Spleen (tissue), 11 donors: ENCODE measurements around the gene EEIG1. TPM values are rescaled to one million over a fixed set of nuclear protein-coding genes. Genes with fewer than 3 reads are reported as not detected.

Source experiments
- DNase-seq: peaks from one replicate; pipeline ENCODE4 v3.0.0-alpha.2; 2020
- H3K27ac ChIP-seq, 8 donors: fragments of 200-600 bp; sonication (generic) in 7 of 8; 1 replicate in 4 of 8; 2 replicates in 4 of 8; pipeline versions ENCODE4 v1.5.0 to v1.8.0; 2016 to 2021; ENCODE audit warnings: inconsistent platforms in 4 of 8, mild to moderate bottlenecking in 4 of 8, moderate library complexity in 1 of 8
- H3K27me3 ChIP-seq, 7 donors: fragments of 200-600 bp; sonication (generic) in 6 of 7; replicated peaks in 1 of 7; 1 replicate in 4 of 7; 2 replicates in 3 of 7; pipeline versions ENCODE4 v1.5.0 to v1.8.0; 2016 to 2021; ENCODE audit warnings: inconsistent platforms in 3 of 7, mild to moderate bottlenecking in 1 of 7
- H3K36me3 ChIP-seq, 6 donors: fragments of 200-600 bp; sonication (generic) in 5 of 6; 1 replicate in 4 of 6; 2 replicates in 2 of 6; pipeline versions ENCODE4 v1.5.0 to v1.8.0; 2016 to 2021; ENCODE audit warnings: inconsistent platforms in 2 of 6
- H3K4me1 ChIP-seq, 6 donors: fragments of 200-600 bp; sonication (generic) in 5 of 6; 1 replicate in 3 of 6; 2 replicates in 3 of 6; pipeline versions ENCODE4 v1.5.0 to v1.8.0; 2016 to 2021; ENCODE audit warnings: inconsistent platforms in 3 of 6
- H3K4me3 ChIP-seq, 8 donors: fragments of 200-600 bp; sonication (generic) in 7 of 8; 1 replicate in 4 of 8; 2 replicates in 4 of 8; pipeline versions ENCODE4 v1.5.0 to v1.8.0; 2016 to 2021; ENCODE audit warnings: inconsistent platforms in 4 of 8, mild to moderate bottlenecking in 4 of 8, moderate library complexity in 2 of 8
- H3K9me3 ChIP-seq, 8 donors: fragments of 200-600 bp; sonication (generic) in 7 of 8; 1 replicate in 4 of 8; 2 replicates in 4 of 8; pipeline versions ENCODE4 v1.5.0 to v1.8.0; 2016 to 2021; ENCODE audit warnings: inconsistent platforms in 4 of 8
- POLR2A ChIP-seq, 3 donors: fragments of 450-650 bp; IDR thresholded peaks; one replicate each; pipeline ENCODE4 v1.5.1; 2017; ENCODE audit warnings: antibody characterized with exemption in 3 of 3, mild to moderate bottlenecking in 1 of 3
- POLR2AphosphoS5 ChIP-seq, 3 donors: sonication (generic); formaldehyde crosslinking; IDR thresholded peaks; one replicate each; pipeline ENCODE4 v1.5.1; 2017; ENCODE audit warnings: antibody characterized with exemption in 3 of 3
- WGBS, 5 donors: extraction: QIAGEN DNeasy Blood & Tissue Kit in 3 of 5; methylation state at CpG; one replicate each; pipeline versions ENCODE4 v1.1.5 to v1.1.7; 2013 to 2018; 5-methylcytosine and 5-hydroxymethylcytosine counted together
- intact Hi-C: fragments of 100-400 bp; cut with DNase I; formaldehyde crosslinking; loops from one replicate; pipeline ENCODE4 v1.15.0; 2023; ENCODE audit warnings: low total_unique reads
- polyA plus RNA-seq, 3 donors: library from polyadenylated mRNA; stranded (reverse); fragments of 200-250 nt; gene quantifications; one replicate each; pipeline ENCODE4 v1.2.1, GENCODE V29; 2013
- total RNA-seq, 7 donors: library from RNA; depleted of rRNA in 3 of 7; stranded (reverse); fragments of >200 nt in 3 of 7; fragmentation: NEBNext Ultra II Directional in 4 of 7; extraction: Animal tissue kit (Norgen Biotek cat#: 25700) in 4 of 7; gene quantifications; one replicate each; pipeline versions ENCODE4 v1.1.0 to v1.2.1, GENCODE V29; 2016 to 2021
- TF ChIP-seq, protein P1 (sequence below), 11 experiments: fragments of 200-600 bp in 7 of 11; fragments of 450-650 bp in 4 of 11; sonication (generic) in 4 of 11; IDR thresholded peaks in 8 of 11; conservative IDR thresholded peaks in 3 of 11; 1 replicate in 7 of 11; 2 replicates in 4 of 11; pipeline versions ENCODE4 v1.4.0 to v1.8.0; 2016 to 2021; ENCODE audit warnings: antibody characterized with exemption in 11 of 11, inconsistent platforms in 4 of 11, mild to moderate bottlenecking in 1 of 11
- donor health status: healthy with polysubstance abuse.
- donor health status: DM: no; HTN: no; CAD: no; lungs with moderate emphysema.
- donor health status: DM: no; HTN: no; CAD: no.
- donor health status: Bipolar disorder and iron deficiency.
- donor health status: healthy.
- donor health status: DM: no; HTN: no; CAD: no.
- donor health status: DM: yes; HTN: yes; CAD: no.

The EEIG1 gene
- total and polyA plus RNA-seq, 10 donors, result 27.3 to 102 (median 35.2) TPM

DNA sequence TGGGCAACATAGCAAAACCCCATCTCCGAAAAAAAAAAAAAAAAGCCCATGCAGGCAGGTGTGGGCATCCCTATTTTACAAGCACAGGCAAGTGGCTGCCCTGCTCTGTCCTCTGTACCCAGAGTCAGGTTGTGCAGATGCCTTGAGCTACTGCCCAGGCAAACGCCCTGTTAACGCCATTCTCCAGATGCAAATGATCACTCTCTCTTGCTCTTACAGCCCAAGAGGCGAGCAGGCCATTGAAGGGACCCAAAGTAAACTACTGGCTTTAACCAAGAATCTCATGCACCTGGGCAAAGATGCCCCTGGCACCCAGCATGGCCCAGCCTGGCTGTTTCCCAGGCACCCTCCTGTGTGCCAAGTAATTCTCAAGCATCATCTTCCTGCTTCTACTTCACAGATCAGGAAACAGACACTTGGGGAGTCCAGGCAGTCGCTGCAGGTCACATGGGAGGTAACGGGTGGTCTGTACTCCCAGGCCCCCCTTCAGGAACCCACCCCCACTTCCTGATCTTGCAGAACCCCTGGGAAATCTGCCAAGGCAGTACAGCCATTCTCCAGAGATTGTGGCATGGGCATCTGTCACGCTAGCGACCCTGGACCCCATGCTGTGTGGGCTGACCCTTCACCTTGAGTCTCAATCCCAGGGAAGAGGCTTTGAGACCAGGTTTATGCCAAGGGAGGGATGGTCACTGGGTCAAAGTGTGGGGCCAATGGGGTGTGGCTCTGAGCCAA lies 14.2 kb downstream of the EEIG1 start:
- Histone ChIP-seq H3K27me3 (peaks cover 0 to 7% (median 0%) of the 10 kb centered on the region in 7 donors), H3K9me3 (no peaks in the 10 kb centered on the region), H3K27ac (peak overlapping the region in 7 of 8 donors; percentile 58 to 94 (median 78)), H3K36me3 (peaks cover 0 to 13% (median 0%) of the 10 kb centered on the region in 6 donors), H3K4me1 (peaks cover 77 to 100% (median 97%) of the 10 kb centered on the region in 6 donors), H3K4me3 (no peak overlapping the region)
- WGBS, 5 donors, result 32 to 50% (median 38%) methylated on average over 7 to 8 of the region's 8 CpGs
- DNase-seq, result peak; percentile 63
- intact Hi-C loops, result no loop called here
- TF ChIP-seq POLR2AphosphoS5 (IDR thresholded peaks at IDR 0.05), result peak in 1 of 3 donors; percentile 29
- TF ChIP-seq POLR2A (IDR thresholded peaks at IDR 0.05), result no peak
- TF ChIP-seq, protein P1, sequence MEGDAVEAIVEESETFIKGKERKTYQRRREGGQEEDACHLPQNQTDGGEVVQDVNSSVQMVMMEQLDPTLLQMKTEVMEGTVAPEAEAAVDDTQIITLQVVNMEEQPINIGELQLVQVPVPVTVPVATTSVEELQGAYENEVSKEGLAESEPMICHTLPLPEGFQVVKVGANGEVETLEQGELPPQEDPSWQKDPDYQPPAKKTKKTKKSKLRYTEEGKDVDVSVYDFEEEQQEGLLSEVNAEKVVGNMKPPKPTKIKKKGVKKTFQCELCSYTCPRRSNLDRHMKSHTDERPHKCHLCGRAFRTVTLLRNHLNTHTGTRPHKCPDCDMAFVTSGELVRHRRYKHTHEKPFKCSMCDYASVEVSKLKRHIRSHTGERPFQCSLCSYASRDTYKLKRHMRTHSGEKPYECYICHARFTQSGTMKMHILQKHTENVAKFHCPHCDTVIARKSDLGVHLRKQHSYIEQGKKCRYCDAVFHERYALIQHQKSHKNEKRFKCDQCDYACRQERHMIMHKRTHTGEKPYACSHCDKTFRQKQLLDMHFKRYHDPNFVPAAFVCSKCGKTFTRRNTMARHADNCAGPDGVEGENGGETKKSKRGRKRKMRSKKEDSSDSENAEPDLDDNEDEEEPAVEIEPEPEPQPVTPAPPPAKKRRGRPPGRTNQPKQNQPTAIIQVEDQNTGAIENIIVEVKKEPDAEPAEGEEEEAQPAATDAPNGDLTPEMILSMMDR (IDR thresholded peaks at IDR 0.05 in 8 of 11, conservative IDR thresholded peaks at IDR 0.05 in 3 of 11), result no peak

DNA sequence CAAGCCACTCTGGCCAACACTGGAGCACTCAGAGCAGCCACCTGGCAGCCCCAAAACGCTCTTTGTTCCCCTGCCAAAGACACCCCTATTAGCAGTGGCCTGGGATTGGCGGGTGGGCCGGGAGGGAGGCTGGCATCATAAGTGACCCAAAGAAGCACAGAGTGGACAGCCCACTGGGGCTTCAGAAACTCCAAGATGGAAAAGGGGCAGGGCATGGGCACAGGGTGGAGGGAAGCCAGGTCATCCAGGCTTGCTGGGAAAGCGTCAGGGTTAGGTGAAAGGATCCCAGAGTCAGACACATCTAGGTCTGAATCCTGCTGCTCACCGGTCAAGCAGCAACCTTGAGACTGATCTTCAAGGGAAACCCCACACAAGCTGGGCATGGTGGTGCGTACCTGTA lies 14.8 kb downstream of the EEIG1 start:
- no peak for DNase-seq
- Histone ChIP-seq H3K27ac (peak overlapping the region in 7 of 8 donors; percentile 58 to 94 (median 78)), H3K9me3 (no peaks in the 10 kb centered on the region), H3K36me3 (peaks cover 0 to 17% (median 0%) of the 10 kb centered on the region in 6 donors), H3K4me1 (peaks cover 70 to 100% (median 92%) of the 10 kb centered on the region in 6 donors), H3K4me3 (peak overlapping the region in 1 of 8 donors; percentile 4), H3K27me3 (peaks cover 0 to 7% (median 0%) of the 10 kb centered on the region in 7 donors)
- intact Hi-C loops, result no loop called here
- no peak for TF ChIP-seq POLR2AphosphoS5 (IDR thresholded peaks at IDR 0.05)
- no peak for TF ChIP-seq POLR2A (IDR thresholded peaks at IDR 0.05)
- TF ChIP-seq, protein P1 (IDR thresholded peaks at IDR 0.05 in 8 of 11, conservative IDR thresholded peaks at IDR 0.05 in 3 of 11), result no peak
- 56 to 77% (median 67%) methylated on average over 5 to 6 of the region's 6 CpGs for WGBS, 5 donors

DNA sequence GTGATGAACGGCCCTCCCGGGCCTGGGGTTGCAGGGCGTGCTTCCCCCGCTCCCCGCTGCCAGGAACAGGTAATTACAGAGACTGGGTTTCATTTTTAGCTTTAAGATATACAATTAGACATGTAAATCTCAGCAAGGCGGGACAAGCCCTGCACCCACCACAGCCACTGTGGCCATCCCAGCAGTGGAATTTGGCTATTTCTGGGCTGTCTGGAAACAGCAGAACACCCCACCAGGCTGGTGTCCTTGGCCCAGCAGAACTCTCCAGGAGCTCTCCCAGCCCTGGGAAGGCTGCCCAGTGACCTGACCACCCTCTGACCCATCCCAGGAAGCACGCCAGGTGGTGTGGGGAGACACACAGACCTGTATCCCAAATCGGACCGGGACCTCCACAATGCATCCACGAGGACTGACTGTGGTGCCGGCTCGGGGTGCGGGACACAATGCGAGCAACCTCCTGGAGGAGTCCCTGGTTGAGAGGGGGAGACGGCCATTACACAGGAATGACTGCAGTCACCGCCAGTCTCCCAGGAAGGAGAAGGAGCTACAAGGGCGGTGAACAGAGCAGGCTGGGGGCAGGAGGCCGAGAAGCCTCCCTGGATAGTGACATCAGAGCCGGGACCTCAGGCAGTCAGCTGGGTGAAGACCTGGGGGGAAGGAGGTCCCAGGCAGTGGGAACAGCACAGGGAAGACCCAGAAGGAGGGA lies 17.3 kb downstream of the EEIG1 start:
- Histone ChIP-seq H3K4me1 (peaks cover 50 to 100% (median 86%) of the 10 kb centered on the region in 6 donors), H3K9me3 (no peaks in the 10 kb centered on the region), H3K4me3 (peak overlapping the region in 1 of 8 donors; percentile 8), H3K27ac (peak overlapping the region in 6 of 8 donors; percentile 8 to 94 (median 80)), H3K27me3 (peaks cover 0 to 7% (median 0%) of the 10 kb centered on the region in 7 donors), H3K36me3 (peaks cover 0 to 17% (median 0%) of the 10 kb centered on the region in 6 donors)
- intact Hi-C loops, result no loop called here
- 72 to 87% (median 86%) methylated on average over 14 to 19 of the region's 19 CpGs for WGBS, 5 donors
- DNase-seq, result no peak
- TF ChIP-seq POLR2AphosphoS5 (IDR thresholded peaks at IDR 0.05) (no peak), POLR2A (IDR thresholded peaks at IDR 0.05) (no peak)
- TF ChIP-seq, protein P1 (IDR thresholded peaks at IDR 0.05 in 8 of 11, conservative IDR thresholded peaks at IDR 0.05 in 3 of 11), result no peak

DNA sequence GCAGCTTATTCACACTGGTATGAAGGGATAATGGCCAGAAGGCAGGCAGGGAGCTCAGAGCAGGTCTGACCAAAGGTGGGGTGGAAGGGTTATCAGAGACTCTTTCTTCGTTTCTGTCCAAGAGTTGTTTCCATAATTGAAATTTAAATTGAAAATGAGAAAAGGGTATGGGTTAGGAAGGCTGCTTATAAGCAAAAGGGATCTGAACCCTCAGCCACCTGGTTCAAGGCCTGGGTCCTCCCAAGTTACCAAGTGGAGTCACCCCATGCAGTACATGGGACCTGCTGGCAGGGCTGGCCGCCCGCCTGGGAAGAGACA lies 17.8 kb downstream of the EEIG1 start:
- TF ChIP-seq, protein P1 (IDR thresholded peaks at IDR 0.05 in 8 of 11, conservative IDR thresholded peaks at IDR 0.05 in 3 of 11), result no peak
- TF ChIP-seq POLR2A (IDR thresholded peaks at IDR 0.05) (no peak), POLR2AphosphoS5 (IDR thresholded peaks at IDR 0.05) (no peak)
- no peaks in the 10 kb centered on the region for H3K9me3 ChIP-seq
- peaks cover 0 to 7% (median 0%) of the 10 kb centered on the region in 7 donors for H3K27me3 ChIP-seq
- intact Hi-C loops, result no loop called here
- WGBS, 5 donors, result 75 to 90% (median 87%) methylated on average over 3 of the region's 3 CpGs
- H3K27ac ChIP-seq, result peak overlapping the region in 6 of 8 donors; percentile 8 to 94 (median 80)
- H3K36me3 ChIP-seq, result peaks cover 0 to 17% (median 0%) of the 10 kb centered on the region in 6 donors
- peaks cover 45 to 100% (median 83%) of the 10 kb centered on the region in 6 donors for H3K4me1 ChIP-seq
- no peak for DNase-seq
- H3K4me3 ChIP-seq, result peak overlapping the region in 1 of 8 donors; percentile 8
